ENCODE results near the gene SERPINA5. TPM values are rescaled to one million over a fixed set of nuclear protein-coding genes. Genes with fewer than 3 reads are reported as not detected.

SERPINA5 gene
- total and polyA plus RNA-seq, 2 donors (not counting 1 experiment from before 2014, with no cell fraction given), result not detected

DNA sequence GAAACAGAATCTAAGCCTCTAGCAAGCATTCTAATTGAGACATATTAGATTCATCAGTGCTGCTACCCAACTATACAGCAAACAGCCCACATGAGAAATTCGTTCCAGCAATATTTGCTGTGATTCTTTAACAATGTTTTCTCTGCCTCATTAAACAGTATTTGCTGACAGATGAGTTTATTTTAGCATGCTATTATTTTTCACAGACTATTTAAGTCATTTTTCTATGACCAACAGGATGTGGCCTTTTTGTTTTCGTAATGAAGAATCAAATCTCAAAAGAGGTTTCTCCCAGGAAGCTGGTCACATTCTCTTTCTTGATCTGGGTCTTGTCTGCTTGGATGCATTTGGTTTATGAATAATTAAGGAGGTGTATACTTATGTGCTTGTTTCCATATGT lies 48.8 kb upstream of the SERPINA5 start:
- DNase-seq (no peak), ATAC-seq (ENCODE audit: low read depth) (no peak)
- Histone ChIP-seq H3K27me3 (replicated peaks in 1 of 4; ENCODE audit: control extremely low read depth in 1 of 4, control insufficient read depth in 3 of 4, insufficient read depth in 4 of 4, low read length in 3 of 4) (no peaks in the 10 kb centered on the region), H3K79me2 (ENCODE audit: control insufficient read depth, insufficient read depth, low read length) (no peaks in the 10 kb centered on the region), H4K20me1 (ENCODE audit: control insufficient read depth, insufficient read depth, low read length, poor library complexity, severe bottlenecking) (no peaks in the 10 kb centered on the region), H3K4me2 (replicated peaks; ENCODE audit: low read depth, low read length, poor library complexity, severe bottlenecking) (no peak overlapping the region), H3K9me3 (ENCODE audit: control extremely low read depth in 1 of 3, control insufficient read depth in 2 of 3, insufficient read depth in 1 of 3, low read length in 2 of 3) (peaks cover 0 to 4% (median 0%) of the 10 kb centered on the region in 3 donors), H3K9ac (ENCODE audit: low read length) (no peak overlapping the region), H3K4me3 (ENCODE audit: control extremely low read depth in 1 of 5, extremely low read depth in 1 of 5, insufficient read depth in 1 of 5, low read depth in 2 of 5, low read length in 4 of 5) (no peak overlapping the region), H2AFZ (ENCODE audit: insufficient read depth, low read depth, low read length, poor library complexity, severe bottlenecking) (no peak overlapping the region), H3K36me3 (replicated peaks in 1 of 2; ENCODE audit: control extremely low read depth in 1 of 2, control insufficient read depth in 1 of 2, extremely low read depth in 1 of 2, insufficient read depth in 2 of 2, low read length in 1 of 2) (no peaks in the 10 kb centered on the region), H3K27ac (ENCODE audit: low read length in 2 of 2) (no peak overlapping the region), H3K4me1 (ENCODE audit: control insufficient read depth in 2 of 2, insufficient read depth in 2 of 2, low read length in 2 of 2) (no peaks in the 10 kb centered on the region)
- H3K4me3 Mint-ChIP-seq, result no peak overlapping the region
- CTCF ChIA-PET, result no interaction called here
- POLR2A ChIA-PET, result no interaction called here
- peaks cover 3% of the 10 kb centered on the region for H3K27me3 Mint-ChIP-seq
- intact Hi-C loops (cut with micrococcal nuclease), result no loop called here
- peaks cover 4% of the 10 kb centered on the region for H3K4me1 Mint-ChIP-seq
- H3K27ac Mint-ChIP-seq, result no peak overlapping the region
- TF ChIP-seq, protein P1, sequence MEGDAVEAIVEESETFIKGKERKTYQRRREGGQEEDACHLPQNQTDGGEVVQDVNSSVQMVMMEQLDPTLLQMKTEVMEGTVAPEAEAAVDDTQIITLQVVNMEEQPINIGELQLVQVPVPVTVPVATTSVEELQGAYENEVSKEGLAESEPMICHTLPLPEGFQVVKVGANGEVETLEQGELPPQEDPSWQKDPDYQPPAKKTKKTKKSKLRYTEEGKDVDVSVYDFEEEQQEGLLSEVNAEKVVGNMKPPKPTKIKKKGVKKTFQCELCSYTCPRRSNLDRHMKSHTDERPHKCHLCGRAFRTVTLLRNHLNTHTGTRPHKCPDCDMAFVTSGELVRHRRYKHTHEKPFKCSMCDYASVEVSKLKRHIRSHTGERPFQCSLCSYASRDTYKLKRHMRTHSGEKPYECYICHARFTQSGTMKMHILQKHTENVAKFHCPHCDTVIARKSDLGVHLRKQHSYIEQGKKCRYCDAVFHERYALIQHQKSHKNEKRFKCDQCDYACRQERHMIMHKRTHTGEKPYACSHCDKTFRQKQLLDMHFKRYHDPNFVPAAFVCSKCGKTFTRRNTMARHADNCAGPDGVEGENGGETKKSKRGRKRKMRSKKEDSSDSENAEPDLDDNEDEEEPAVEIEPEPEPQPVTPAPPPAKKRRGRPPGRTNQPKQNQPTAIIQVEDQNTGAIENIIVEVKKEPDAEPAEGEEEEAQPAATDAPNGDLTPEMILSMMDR (IDR thresholded peaks at IDR 0.05), result no peak
- TF ChIP-seq EZH2 (IDR thresholded peaks at IDR 0.05; ENCODE audit: borderline replicate concordance, insufficient read depth, low read depth, low read length, poor library complexity, severe bottlenecking), result no peak
- no CpG with 5 or more reads among the region's 2 CpGs for WGBS (ENCODE audit: insufficient coverage)
- peaks cover 3% of the 10 kb centered on the region for H3K9me3 Mint-ChIP-seq (ENCODE audit: insufficient read depth)

DNA sequence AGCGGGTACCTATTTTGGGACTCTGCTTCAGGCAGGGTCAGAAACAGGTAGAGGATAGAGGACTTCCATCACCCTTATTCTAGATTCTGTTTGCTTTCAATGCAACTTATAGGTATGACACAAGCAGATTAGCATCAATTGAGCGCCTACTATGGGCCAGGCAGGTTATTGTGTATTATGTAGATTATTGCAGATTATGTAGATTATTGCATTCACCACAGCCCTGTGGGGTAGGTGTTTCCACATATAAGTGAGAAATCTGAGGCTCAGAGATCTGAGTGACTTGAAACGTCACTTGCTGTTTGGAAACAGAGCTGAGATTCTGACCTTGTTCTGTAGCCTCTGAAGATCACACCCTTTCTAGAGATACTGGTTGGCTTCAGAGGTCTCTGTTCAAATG lies 45.7 kb upstream of the SERPINA5 start:
- Histone ChIP-seq H3K4me2 (replicated peaks; ENCODE audit: low read depth, low read length, poor library complexity, severe bottlenecking) (no peak overlapping the region), H3K9me3 (ENCODE audit: control extremely low read depth in 1 of 3, control insufficient read depth in 2 of 3, insufficient read depth in 1 of 3, low read length in 2 of 3) (peaks cover 0 to 8% (median 0%) of the 10 kb centered on the region in 3 donors), H3K9ac (ENCODE audit: low read length) (no peak overlapping the region), H4K20me1 (ENCODE audit: control insufficient read depth, insufficient read depth, low read length, poor library complexity, severe bottlenecking) (no peaks in the 10 kb centered on the region), H3K4me1 (ENCODE audit: control insufficient read depth in 2 of 2, insufficient read depth in 2 of 2, low read length in 2 of 2) (no peaks in the 10 kb centered on the region), H3K4me3 (ENCODE audit: control extremely low read depth in 1 of 5, extremely low read depth in 1 of 5, insufficient read depth in 1 of 5, low read depth in 2 of 5, low read length in 4 of 5) (no peak overlapping the region), H2AFZ (ENCODE audit: insufficient read depth, low read depth, low read length, poor library complexity, severe bottlenecking) (no peak overlapping the region), H3K27me3 (replicated peaks in 1 of 4; ENCODE audit: control extremely low read depth in 1 of 4, control insufficient read depth in 3 of 4, insufficient read depth in 4 of 4, low read length in 3 of 4) (no peaks in the 10 kb centered on the region), H3K79me2 (ENCODE audit: control insufficient read depth, insufficient read depth, low read length) (no peaks in the 10 kb centered on the region), H3K36me3 (replicated peaks in 1 of 2; ENCODE audit: control extremely low read depth in 1 of 2, control insufficient read depth in 1 of 2, extremely low read depth in 1 of 2, insufficient read depth in 2 of 2, low read length in 1 of 2) (no peaks in the 10 kb centered on the region), H3K27ac (ENCODE audit: low read length in 2 of 2) (no peak overlapping the region)
- Mint-ChIP-seq H3K4me1 (peaks cover 4% of the 10 kb centered on the region), H3K27me3 (peaks cover 10% of the 10 kb centered on the region), H3K9me3 (ENCODE audit: insufficient read depth) (no peaks in the 10 kb centered on the region), H3K4me3 (no peak overlapping the region), H3K27ac (no peak overlapping the region)
- CTCF ChIA-PET, result interaction anchor here (1.5 kb wide), 1 partner anchor 14 kb away, joined by 3 read pairs; no protein-coding TSS in a partner anchor
- ATAC-seq (ENCODE audit: low read depth), result no peak
- WGBS (ENCODE audit: insufficient coverage), result 56% methylated on average over 1 of the region's 3 CpGs
- POLR2A ChIA-PET, result no interaction called here
- TF ChIP-seq EZH2 (IDR thresholded peaks at IDR 0.05; ENCODE audit: borderline replicate concordance, insufficient read depth, low read depth, low read length, poor library complexity, severe bottlenecking), result no peak
- TF ChIP-seq, protein P1 (IDR thresholded peaks at IDR 0.05), result no peak
- no peak for DNase-seq
- intact Hi-C loops (cut with micrococcal nuclease), result no loop called here
